Measurements from ENCODE around the gene STH. TPM values are rescaled to one million over a fixed set of nuclear protein-coding genes. Genes with fewer than 3 reads are reported as not detected.

STH gene
- total and polyA plus RNA-seq, 2 of the 4 experiments (the other 2 are of a cell fraction) = not detected

- ChIA-PET CTCF (no interaction called here), POLR2A (ENCODE audit: unreplicated experiment) (no interaction called here)
- Histone ChIP-seq H3K27ac (ENCODE audit: insufficient read depth, low read length) (no peak overlapping the region), H3K4me3 (ENCODE audit: insufficient read depth, low read depth, low read length) (no peak overlapping the region), H3K4ac (ENCODE audit: low read depth, low read length) (no peak overlapping the region), H3K4me2 (ENCODE audit: low read depth, low read length) (no peak overlapping the region), H2BK5ac (ENCODE audit: low read depth, low read length, poor library complexity, severe bottlenecking) (no peak overlapping the region), H3K36me3 (ENCODE audit: control insufficient read depth, insufficient read depth, low read length) (no peaks in the 10 kb centered on the region), H3K9ac (ENCODE audit: low read depth, low read length) (no peak overlapping the region), H2BK15ac (ENCODE audit: low read depth, low read length) (no peak overlapping the region), H3K27me3 (ENCODE audit: control insufficient read depth, insufficient read depth, low read length) (peaks cover 46% of the 10 kb centered on the region), H2AK9ac (replicated peaks; ENCODE audit: low read depth, low read length, poor library complexity) (no peak overlapping the region), H4K8ac (ENCODE audit: low read depth in 2 of 2, low read length in 2 of 2) (no peak overlapping the region), H2AFZ (replicated peaks; ENCODE audit: low read length, poor library complexity) (no peak overlapping the region), H2AK5ac (ENCODE audit: low read depth, low read length) (no peak overlapping the region), H4K5ac (ENCODE audit: low read depth, low read length) (no peak overlapping the region), H3K9me1 (ENCODE audit: insufficient read depth, low read length) (no peaks in the 10 kb centered on the region), H3K79me1 (ENCODE audit: low read depth in 1 of 2, low read length in 2 of 2) (no peaks in the 10 kb centered on the region), H3K56ac (ENCODE audit: extremely low read depth, insufficient read depth, low read length) (no peak overlapping the region), H3K4me1 (ENCODE audit: control insufficient read depth, insufficient read depth, low read length) (no peaks in the 10 kb centered on the region), H3K23ac (ENCODE audit: low read depth, low read length) (no peak overlapping the region), H2BK20ac (ENCODE audit: low read depth, low read length) (no peak overlapping the region), H4K20me1 (ENCODE audit: insufficient read depth, low read length) (no peaks in the 10 kb centered on the region), H3K18ac (ENCODE audit: low read depth, low read length) (no peak overlapping the region), H2BK120ac (ENCODE audit: low read depth, low read length) (no peak overlapping the region), H3K14ac (replicated peaks; ENCODE audit: low read depth, low read length) (no peak overlapping the region), H4K91ac (ENCODE audit: insufficient read depth, low read depth, low read length) (no peak overlapping the region), H3K9me3 (ENCODE audit: control insufficient read depth, insufficient read depth, low read length) (0 out of 2 replicates have a peak, but pooled peaks cover 2% of the 10 kb centered on the region)
- in situ Hi-C loops (cut with MboI; ENCODE audit: low sequenced_read_pairs) = no loop called here
- TF ChIP-seq RCOR1 (IDR thresholded peaks at IDR 0.05; ENCODE audit: insufficient replicate concordance, low read length) = no peak
- TF ChIP-seq USF2 (IDR thresholded peaks at IDR 0.05; ENCODE audit: low read depth, low read length) = no peak
- TF ChIP-seq ELK1 (IDR thresholded peaks at IDR 0.05; ENCODE audit: borderline replicate concordance, low read depth, low read length) = no peak
- TF ChIP-seq MAFK (IDR thresholded peaks at IDR 0.05; ENCODE audit: low read depth, low read length) = no peak
- TF ChIP-seq MXI1 (IDR thresholded peaks at IDR 0.05; ENCODE audit: borderline replicate concordance, low read depth, low read length) = no peak
- TF ChIP-seq CTCF (conservative IDR thresholded peaks at IDR 0.05; ENCODE audit: low read depth, low read length) = no peak
- no peak for TF ChIP-seq CHD1 (IDR thresholded peaks at IDR 0.05; ENCODE audit: low read depth, low read length)
- no peak for TF ChIP-seq RFX5 (IDR thresholded peaks at IDR 0.05; ENCODE audit: low read depth, low read length)
- TF ChIP-seq BHLHE40 (IDR thresholded peaks at IDR 0.05; ENCODE audit: low read depth, low read length) = no peak
- TF ChIP-seq RAD21 (IDR thresholded peaks at IDR 0.05; ENCODE audit: low read length) = no peak
- TF ChIP-seq CEBPB (IDR thresholded peaks at IDR 0.05; ENCODE audit: low read depth, low read length) = no peak
- TF ChIP-seq POLR2A (IDR thresholded peaks at IDR 0.05; ENCODE audit: low read depth, low read length) = no peak
- TF ChIP-seq NFE2L2 (IDR thresholded peaks at IDR 0.05; ENCODE audit: low read depth, low read length) = no peak
- no peak for TF ChIP-seq MAZ (IDR thresholded peaks at IDR 0.05; ENCODE audit: borderline replicate concordance, low read depth, low read length)
- TF ChIP-seq SMC3 (IDR thresholded peaks at IDR 0.05; ENCODE audit: low read depth, low read length) = no peak
- no peak for TF ChIP-seq FOS (IDR thresholded peaks at IDR 0.05; ENCODE audit: low read depth, low read length)
- BruUV-seq (replicated peaks) = no TSS peak
- dilution Hi-C loops (cut with HindIII; ENCODE audit: low sequenced_read_pairs, unreplicated experiment) = no loop called here
- intact Hi-C loops (cut with micrococcal nuclease) = no loop called here
- 100% methylated on average over 1 of the region's 3 CpGs; no CpG with 5 or more reads in 1 of the 2 experiments for WGBS, 2 experiments (ENCODE audit: extremely low coverage in 2 of 2, insufficient read length in 1 of 2)
- ATAC-seq (ENCODE audit: low read depth) = no peak
- no peak for DNase-seq
These were observed 28.4 kb upstream of the STH start for GRCh38 chr17:45970659-45971058.

Data from IMR-90 (cell line).